ENCODE measurements around the gene ZFAND3. TPM values are rescaled to one million over a fixed set of nuclear protein-coding genes. Genes with fewer than 3 reads are reported as not detected.

The ZFAND3 gene
- total and polyA plus RNA-seq, 2 of the 4 experiments (the other 2 are of a cell fraction) = 10.9 to 26.7 TPM

DNA sequence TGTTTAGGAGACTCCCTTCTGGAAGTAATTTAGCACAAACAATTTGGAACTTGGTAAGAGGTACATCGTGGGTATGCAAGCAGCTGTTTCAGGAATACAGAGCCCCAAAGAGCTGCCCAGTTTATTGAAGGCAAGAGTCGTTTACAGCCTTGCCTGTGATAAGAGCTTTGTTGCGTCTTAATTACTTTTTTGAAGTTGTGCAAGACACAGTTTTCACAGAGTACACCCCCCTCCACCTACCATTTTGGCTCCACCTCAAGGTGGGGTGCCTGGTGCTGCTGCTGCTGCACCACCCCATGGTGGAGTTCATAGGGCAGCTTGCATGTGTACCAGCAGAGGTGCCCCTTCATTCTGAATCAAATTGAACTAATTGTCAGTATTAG lies 296.1 kb downstream of the ZFAND3 start:
- Histone ChIP-seq H4K20me1 (ENCODE audit: insufficient read depth, low read length) (peaks cover 52% of the 10 kb centered on the region; the same call in 1 of the 2 replicates), H3K14ac (replicated peaks; ENCODE audit: low read depth, low read length) (no peak overlapping the region), H3K4me2 (ENCODE audit: low read depth, low read length) (no peak overlapping the region), H2AK5ac (ENCODE audit: low read depth, low read length) (no peak overlapping the region), H3K9ac (ENCODE audit: low read depth, low read length) (no peak overlapping the region), H4K91ac (ENCODE audit: insufficient read depth, low read depth, low read length) (no peak overlapping the region), H3K79me1 (ENCODE audit: low read depth in 1 of 2, low read length in 2 of 2) (peaks cover 49 to 83% of the 10 kb centered on the region in 2 experiments), H2AFZ (replicated peaks; ENCODE audit: low read length, poor library complexity) (no peak overlapping the region), H3K56ac (ENCODE audit: extremely low read depth, insufficient read depth, low read length) (no peak overlapping the region), H4K5ac (ENCODE audit: low read depth, low read length) (no peak overlapping the region), H3K4ac (ENCODE audit: low read depth, low read length) (no peak overlapping the region), H3K27me3 (ENCODE audit: control insufficient read depth, insufficient read depth, low read length) (no peaks in the 10 kb centered on the region), H3K18ac (ENCODE audit: low read depth, low read length) (no peak overlapping the region), H2BK20ac (ENCODE audit: low read depth, low read length) (no peak overlapping the region), H2BK120ac (ENCODE audit: low read depth, low read length) (no peak overlapping the region), H3K4me3 (ENCODE audit: insufficient read depth, low read depth, low read length) (no peak overlapping the region), H3K4me1 (ENCODE audit: control insufficient read depth, insufficient read depth, low read length) (peaks cover 12% of the 10 kb centered on the region), H2AK9ac (replicated peaks; ENCODE audit: low read depth, low read length, poor library complexity) (no peak overlapping the region), H3K27ac (ENCODE audit: insufficient read depth, low read length) (no peak overlapping the region), H3K9me1 (ENCODE audit: insufficient read depth, low read length) (peaks cover 8% of the 10 kb centered on the region), H4K8ac (ENCODE audit: low read depth in 2 of 2, low read length in 2 of 2) (no peak overlapping the region), H3K23ac (ENCODE audit: low read depth, low read length) (no peak overlapping the region), H2BK15ac (ENCODE audit: low read depth, low read length) (no peak overlapping the region), H3K36me3 (ENCODE audit: control insufficient read depth, insufficient read depth, low read length) (peaks cover 12% of the 10 kb centered on the region), H3K9me3 (ENCODE audit: control insufficient read depth, insufficient read depth, low read length) (no peaks in the 10 kb centered on the region), H2BK5ac (ENCODE audit: low read depth, low read length, poor library complexity, severe bottlenecking) (no peak overlapping the region)
- TF ChIP-seq NFE2L2 (IDR thresholded peaks at IDR 0.05; ENCODE audit: low read depth, low read length) (no peak), MXI1 (IDR thresholded peaks at IDR 0.05; ENCODE audit: borderline replicate concordance, low read depth, low read length) (no peak), BHLHE40 (IDR thresholded peaks at IDR 0.05; ENCODE audit: low read depth, low read length) (no peak), POLR2A (IDR thresholded peaks at IDR 0.05; ENCODE audit: low read depth, low read length) (no peak)
- in situ Hi-C loops (cut with MboI; ENCODE audit: low sequenced_read_pairs) = no loop called here
- ChIA-PET POLR2A (ENCODE audit: unreplicated experiment) (no interaction called here), CTCF (no interaction called here)
- dilution Hi-C loops (cut with HindIII; ENCODE audit: low sequenced_read_pairs, unreplicated experiment) = no loop called here
- ATAC-seq (ENCODE audit: low read depth) (no peak), DNase-seq (no peak)
- intact Hi-C loops (cut with micrococcal nuclease) = loop anchor here (10.0 kb wide), 1 partner anchor 321 kb away; no protein-coding TSS in a partner anchor
- BruUV-seq (replicated peaks) = no TSS peak
- WGBS, 2 experiments (ENCODE audit: extremely low coverage in 2 of 2, insufficient read length in 1 of 2) = no CpG with 5 or more reads among the region's 3 CpGs

All from IMR-90 (cell line).